HCT116 (cell line): Measurements from ENCODE around the gene PHF21A. TPM values are rescaled to one million over a fixed set of nuclear protein-coding genes. Genes with fewer than 3 reads are reported as not detected.
"Not testable (repeated sequence)": the region's sequence is repeated elsewhere in the genome, so short reads cannot be mapped to it uniquely, and the experiment has no call there.

Experiments
- ATAC-seq: fragments of 200-7000 bp; cut with Tn5 transposase; 2 replicates; pipeline ENCODE4 v1.9.1; 2020; ENCODE audit warnings: mild to moderate bottlenecking, moderate library complexity
- BruUV-seq: library from RNA; stranded (reverse); fragments of 400-500 nt; replicated peaks from 2 replicates; lab custom pipeline; 2021; lab: Mats Ljungman, UMichigan
- CTCF ChIA-PET: fragments of 300-600 bp; sonication (Branson Sonifier 250); formaldehyde crosslinking; loops from one replicate; lab custom pipeline; 2021; ENCODE audit warnings: antibody characterized with exemption; lab: Charles Lee
- POLR2A ChIA-PET: fragments of 300-600, 350-600 bp; sonication (Branson Sonifier 250); formaldehyde crosslinking; loops from one replicate; lab custom pipeline; 2021; ENCODE audit warnings: antibody characterized with exemption; lab: Charles Lee
- RAD21 ChIA-PET, 2 experiments: fragments of 300-600 bp; sonication (Branson Sonifier 250); formaldehyde crosslinking; loops; one replicate each; lab custom pipeline; 2023; ENCODE audit warnings: low total read pairs in 2 of 2; ENCODE audit not compliant: uncharacterized antibody in 2 of 2, unreplicated experiment in 2 of 2, low non-redundant PET in 1 of 2; lab: Charles Lee
- DNase-seq: peaks from one replicate; pipeline ENCODE4 v3.0.0-alpha.2; 2010; ENCODE audit warnings: low read depth, low spot score
- H2AFZ ChIP-seq: fragments of 200-600 bp; shearing (Covaris generic), sonication (generic); 2 replicates; pipeline ENCODE4 v1.6.1; 2017; ENCODE audit warnings: low read depth, mixed run types, mixed read lengths, antibody characterized with exemption, low read length; ENCODE audit not compliant: poor library complexity, severe bottlenecking
- H3K27ac ChIP-seq: 2 replicates; pipeline ENCODE4 v1.5.1; 2012; ENCODE audit warnings: low read depth, low read length
- H3K27me3 ChIP-seq: fragments of 200-600 bp; sonication (generic); 2 replicates; pipeline ENCODE4 v1.6.1; 2016; ENCODE audit warnings: mixed run types, low read length, mixed read lengths; ENCODE audit not compliant: insufficient read depth
- H3K36me3 ChIP-seq, 2 experiments: fragments of 200-500 bp in 1 of 2; fragments of 200-600 bp in 1 of 2; sonication (Bioruptor generic) in 1 of 2; sonication (generic) in 1 of 2; 2 replicates each; pipeline versions ENCODE4 v1.5.1 to v1.6.1; 2014 to 2016; ENCODE audit warnings: low read length in 2 of 2, inconsistent platforms in 1 of 2, mixed read lengths in 1 of 2, mixed run types in 1 of 2; ENCODE audit not compliant: insufficient read depth in 2 of 2, control insufficient read depth in 1 of 2
- H3K4me1 ChIP-seq, 2 experiments: fragments of 200-600 bp in 1 of 2; sonication (generic) in 1 of 2; 2 replicates each; pipeline versions ENCODE4 v1.5.1 to v1.6.1; 2012 to 2017; ENCODE audit warnings: low read length in 2 of 2, inconsistent platforms in 1 of 2, mild to moderate bottlenecking in 1 of 2, mixed read lengths in 1 of 2, mixed run types in 1 of 2, moderate library complexity in 1 of 2; ENCODE audit not compliant: insufficient read depth in 2 of 2, control insufficient read depth in 1 of 2
- H3K4me2 ChIP-seq: fragments of 200-600 bp; sonication (generic); 2 replicates; pipeline ENCODE4 v1.6.1; 2017; ENCODE audit warnings: mixed run types, low read length, mixed read lengths
- H3K4me3 ChIP-seq, 2 experiments: fragments of 200-600 bp in 1 of 2; sonication (generic) in 1 of 2; replicated peaks in 1 of 2; 2 replicates each; pipeline ENCODE4 v1.5.1; 2011 to 2016; ENCODE audit warnings: low read length in 2 of 2, control low read depth in 1 of 2, low read depth in 1 of 2, mild to moderate bottlenecking in 1 of 2, mixed read lengths in 1 of 2, mixed run types in 1 of 2
- H3K79me2 ChIP-seq: fragments of 200-600 bp; sonication (generic); 2 replicates; pipeline ENCODE4 v1.6.1; 2017; ENCODE audit warnings: mild to moderate bottlenecking, mixed run types, low read length, moderate library complexity, mixed read lengths; ENCODE audit not compliant: insufficient read depth
- H3K9ac ChIP-seq: fragments of 200-600 bp; sonication (generic); 2 replicates; pipeline ENCODE4 v1.6.1; 2016; ENCODE audit warnings: low read length, mixed read lengths
- H3K9me2 ChIP-seq: fragments of 200-600 bp; sonication (generic), shearing (Covaris generic); 2 replicates; pipeline ENCODE4 v1.6.1; 2017; ENCODE audit warnings: mixed run types, mild to moderate bottlenecking, moderate library complexity; ENCODE audit not compliant: insufficient read depth
- H3K9me3 ChIP-seq, 2 experiments: fragments of 200-500 bp in 1 of 2; fragments of 200-600 bp in 1 of 2; sonication (Bioruptor generic) in 1 of 2; sonication (generic) in 1 of 2; 2 replicates each; pipeline ENCODE4 v1.6.1; 2014 to 2017; ENCODE audit warnings: low read length in 2 of 2, mixed read lengths in 2 of 2, inconsistent platforms in 1 of 2, low read depth in 1 of 2, mild to moderate bottlenecking in 1 of 2, mixed run types in 1 of 2, moderate library complexity in 1 of 2; ENCODE audit not compliant: control insufficient read depth in 1 of 2, insufficient read depth in 1 of 2
- H4K20me1 ChIP-seq: fragments of 200-600 bp; sonication (generic), shearing (Covaris generic); 2 replicates; pipeline ENCODE4 v1.6.1; 2017; ENCODE audit warnings: mixed run types, mild to moderate bottlenecking, moderate library complexity; ENCODE audit not compliant: insufficient read depth
- EGR1 ChIP-seq: IDR thresholded peaks from 2 replicates; pipeline ENCODE4 v1.6.1; 2012; ENCODE audit warnings: low read depth
- EZH2phosphoT487 ChIP-seq: fragments of 200-600 bp; IDR thresholded peaks from 2 replicates; pipeline ENCODE4 v1.6.1; 2018; ENCODE audit warnings: antibody characterized with exemption, borderline replicate concordance
- FOSL1 ChIP-seq: IDR thresholded peaks from 2 replicates; pipeline ENCODE4 v1.6.1; 2012; ENCODE audit warnings: low read depth
- POLR2A ChIP-seq: IDR thresholded peaks from 2 replicates; pipeline ENCODE4 v1.7.0; 2011; ENCODE audit warnings: borderline replicate concordance; ENCODE audit not compliant: insufficient read depth, insufficient read length; ENCODE audit errors: extremely low read depth
- POLR2AphosphoS5 ChIP-seq: IDR thresholded peaks from 2 replicates; pipeline ENCODE4 v1.6.1; 2011; ENCODE audit warnings: mild to moderate bottlenecking, low read depth, low read length, moderate library complexity
- YY1 ChIP-seq: IDR thresholded peaks from 2 replicates; pipeline ENCODE4 v1.6.1; 2011; ENCODE audit warnings: low read length, low read depth, moderate library complexity, mild to moderate bottlenecking; ENCODE audit not compliant: insufficient replicate concordance; ENCODE audit errors: extremely low read depth
- ZFX ChIP-seq: fragments of 450-650 bp; IDR thresholded peaks from 2 replicates; pipeline ENCODE4 v1.6.1; 2017
- ZNF274 ChIP-seq: fragments of 200-500 bp; sonication (Bioruptor generic); IDR thresholded peaks from 2 replicates; pipeline ENCODE4 v1.6.1; 2014; ENCODE audit warnings: mild to moderate bottlenecking, low read depth, low read length, inconsistent platforms
- intact Hi-C: fragments of 100-400 bp; cut with micrococcal nuclease; formaldehyde crosslinking; loops from 2 replicates; pipeline ENCODE4 v1.10.0; 2022
- total RNA-seq: library from RNA; stranded (reverse); gene quantifications from one replicate; pipeline ENCODE4 v1.2.1, GENCODE V29; 2021; ENCODE audit not compliant: unreplicated experiment
- TF ChIP-seq, protein P1 (sequence below): IDR thresholded peaks from 2 replicates; pipeline ENCODE4 v1.6.1; 2012

PHF21A gene
- total RNA-seq, 1 experiment from 2014 or later = 27.0 TPM

DNA sequence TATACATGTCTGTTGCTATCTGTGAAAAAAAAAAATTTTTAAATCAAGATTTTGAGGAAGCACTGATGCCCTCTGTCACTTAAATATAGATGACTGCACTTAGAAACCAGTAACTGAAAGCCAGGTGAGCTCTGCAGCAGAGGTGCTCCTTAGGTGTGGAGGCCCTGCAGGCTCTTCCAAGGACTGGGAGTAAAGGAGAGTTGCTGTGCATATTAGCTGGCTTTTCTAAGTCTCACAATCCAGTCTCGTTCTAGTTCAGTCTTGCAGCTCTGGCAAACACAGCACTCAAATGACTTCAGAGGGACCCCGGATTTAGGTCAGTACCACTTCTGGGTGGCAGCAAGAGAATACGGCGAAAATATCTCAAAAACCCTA is 137.8 kb downstream of the PHF21A start:
- H4K20me1 ChIP-seq = no peaks in the 10 kb centered on the region
- no peak overlapping the region for H3K27ac ChIP-seq
- BruUV-seq = no TSS peak
- intact Hi-C loops = no loop called here
- RAD21 ChIA-PET = no interaction called here
- DNase-seq (no peak), ATAC-seq (no peak)
- CTCF ChIA-PET = interaction anchor here (1.2 to 1.9 kb wide), 3 partner anchors 19 to 112 kb away, joined by 5 to 8 read pairs (median 8); no protein-coding TSS in a partner anchor
- TF ChIP-seq ZNF274 (no peak), POLR2AphosphoS5 (no peak), EZH2phosphoT487 (no peak), EGR1 (no peak), YY1 (no peak), POLR2A (no peak)
- TF ChIP-seq, protein P1, sequence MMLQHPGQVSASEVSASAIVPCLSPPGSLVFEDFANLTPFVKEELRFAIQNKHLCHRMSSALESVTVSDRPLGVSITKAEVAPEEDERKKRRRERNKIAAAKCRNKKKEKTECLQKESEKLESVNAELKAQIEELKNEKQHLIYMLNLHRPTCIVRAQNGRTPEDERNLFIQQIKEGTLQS = no peak
- peaks cover 12 to 14% of the 10 kb centered on the region in 2 experiments; a peak in 3 of 4 replicates for H3K4me1 ChIP-seq
- no peaks in the 10 kb centered on the region for H3K9me3 ChIP-seq
- peak overlapping the region; percentile 60 for H3K4me2 ChIP-seq
- H3K9me2 ChIP-seq = no peaks in the 10 kb centered on the region
- no peak overlapping the region for H3K9ac ChIP-seq
- H3K36me3 ChIP-seq = no peaks in the 10 kb centered on the region; a peak in 1 of 4 replicates
- POLR2A ChIA-PET = interaction anchor here (0.7 to 1.2 kb wide), 4 partner anchors 10 to 260 kb away, joined by 3 to 4 read pairs (median 3); partner anchors contain the start of gene PEX16
- H2AFZ ChIP-seq = no peak overlapping the region
- H3K4me3 ChIP-seq = no peak overlapping the region
- no peaks in the 10 kb centered on the region for H3K79me2 ChIP-seq
- no peaks in the 10 kb centered on the region for H3K27me3 ChIP-seq

DNA sequence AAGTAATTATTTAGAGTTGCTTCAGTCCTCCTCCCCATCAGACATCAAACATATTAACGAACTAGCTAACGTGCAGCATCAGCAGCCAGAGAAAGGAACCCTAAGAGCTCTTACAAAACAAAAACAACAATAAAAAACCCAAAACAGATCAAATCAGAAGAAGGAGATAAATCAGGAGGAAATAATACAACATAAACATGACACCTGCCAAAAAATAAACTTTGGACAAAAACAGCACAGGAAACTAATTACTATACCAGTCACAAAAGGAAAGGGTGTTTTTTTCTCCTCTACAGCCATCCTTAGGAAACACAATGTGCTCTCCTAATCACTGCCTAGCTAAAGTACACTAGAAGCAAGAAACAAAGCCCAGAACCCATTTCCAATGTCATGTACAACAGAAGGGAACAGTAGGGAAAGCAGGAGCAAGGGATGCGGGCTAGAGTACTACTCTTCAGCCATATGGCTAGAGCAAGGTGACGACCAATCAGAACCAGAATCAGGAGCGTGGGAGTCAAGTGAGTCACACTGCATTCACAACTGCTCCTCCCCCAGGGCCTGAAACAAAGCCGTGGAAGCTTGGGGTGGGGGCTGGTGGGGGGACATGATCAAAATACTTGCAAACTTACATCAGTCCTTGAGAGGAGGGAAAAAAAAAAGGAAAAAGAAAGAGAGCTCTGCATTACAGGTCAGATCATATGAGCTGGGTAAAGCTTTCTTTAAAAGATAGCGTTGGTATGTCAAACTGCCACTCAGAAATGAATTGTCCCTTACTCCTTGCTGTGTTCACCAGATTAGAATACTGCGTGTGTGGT is 138.4 kb downstream of the PHF21A start:
- intact Hi-C loops = no loop called here
- no peaks in the 10 kb centered on the region for H3K9me3 ChIP-seq
- CTCF ChIA-PET = interaction anchor here (1.2 to 1.9 kb wide), 3 partner anchors 18 to 111 kb away, joined by 5 to 8 read pairs (median 8); no protein-coding TSS in a partner anchor

DNA sequence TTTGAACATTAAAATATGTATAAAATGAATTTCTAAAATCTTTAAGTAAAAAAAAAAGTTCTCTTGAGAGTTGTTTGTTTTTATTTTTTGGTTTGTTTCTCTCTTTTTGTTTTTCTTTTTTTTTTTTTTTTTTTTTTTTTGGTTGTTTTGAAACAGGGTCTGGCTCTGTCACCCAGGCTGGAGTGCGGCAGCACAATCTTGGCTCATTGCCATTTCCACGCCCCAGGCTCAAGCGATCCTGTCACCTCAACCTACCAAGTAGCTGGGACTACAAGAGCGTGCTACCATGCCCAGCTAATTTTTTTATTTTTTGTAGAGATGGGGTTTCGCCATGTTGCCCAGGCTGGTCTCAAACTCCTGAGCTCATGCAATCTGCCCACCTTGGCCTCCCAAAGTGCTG is 139.4 kb downstream of the PHF21A start:
- H3K9ac ChIP-seq, H3K27ac ChIP-seq, RAD21 ChIA-PET, H3K4me2 ChIP-seq, H3K79me2 ChIP-seq, intact Hi-C loops, BruUV-seq, DNase-seq, H4K20me1 ChIP-seq, H3K9me3 ChIP-seq, POLR2A ChIA-PET, H3K9me2 ChIP-seq, H3K4me3 ChIP-seq, H3K27me3 ChIP-seq, H2AFZ ChIP-seq, ATAC-seq, H3K36me3 ChIP-seq: not testable (repeated sequence)
- CTCF ChIA-PET = interaction anchor here (0.7 to 1.3 kb wide), 2 partner anchors 12 to 17 kb away, joined by 3 to 5 read pairs; no protein-coding TSS in a partner anchor
- peaks cover 12 to 14% of the 10 kb centered on the region in 2 experiments; a peak in 3 of 4 replicates for H3K4me1 ChIP-seq

More for the DNA sequence above, 138.4 kb downstream of the PHF21A start:
- Histone ChIP-seq H3K27me3 (no peaks in the 10 kb centered on the region), H3K9ac (no peak overlapping the region), H3K27ac (no peak overlapping the region), H3K9me2 (no peaks in the 10 kb centered on the region), H3K4me1 (peaks cover 12 to 14% of the 10 kb centered on the region in 2 experiments; a peak in 3 of 4 replicates), H3K4me3 (0 out of 4 replicates have a peak overlapping the region, but pooled peaks of 1 of the 2 experiments have one; percentile 3), H3K4me2 (peak overlapping the region; percentile 60), H3K36me3 (no peaks in the 10 kb centered on the region; a peak in 1 of 4 replicates), H2AFZ (no peak overlapping the region), H4K20me1 (no peaks in the 10 kb centered on the region), H3K79me2 (no peaks in the 10 kb centered on the region)
- ChIA-PET RAD21 (no interaction called here), POLR2A (interaction anchor here (0.7 to 1.2 kb wide), 4 partner anchors 11 to 85 kb away, joined by 3 to 4 read pairs (median 3); partner anchors contain the start of gene PEX16)
- no TSS peak for BruUV-seq
- peak; percentile 90 for ATAC-seq
- TF ChIP-seq, protein P1 = no peak
- TF ChIP-seq POLR2A = no peak
- peak; percentile 92 for TF ChIP-seq EGR1
- no peak for TF ChIP-seq ZFX
- TF ChIP-seq YY1 = no peak
- peak; percentile 49 for TF ChIP-seq FOSL1
- TF ChIP-seq EZH2phosphoT487 = no peak
- peak; percentile 13 for DNase-seq
